ENCODE data around the gene ERGIC3. TPM values are rescaled to one million over a fixed set of nuclear protein-coding genes. Genes with fewer than 3 reads are reported as not detected.
"Not testable (repeated sequence)": the region's sequence is repeated elsewhere in the genome, so short reads cannot be mapped to it uniquely, and the experiment has no call there.

Gene ERGIC3
- total RNA-seq, 2 donors from 2014 or later, result 120 to 136 TPM

- ATAC-seq (no peak), DNase-seq (no peak)
- Histone ChIP-seq H3K27ac (no peak overlapping the region), H3K36me3 (replicated peaks in 1 of 2; ENCODE audit: insufficient read depth in 1 of 2, low read depth in 2 of 2) (peaks cover 0 to 9% of the 10 kb centered on the region in 2 donors), H3K27me3 (no peaks in the 10 kb centered on the region), H3K4me1 (peaks cover 8% of the 10 kb centered on the region), H3K9me3 (no peaks in the 10 kb centered on the region), H3K4me3 (no peak overlapping the region)
- 70 to 76% methylated on average over 8 to 9 of the region's 9 CpGs for WGBS, 2 donors
- intact Hi-C loops (cut with DNase I), result no loop called here
- no peak for TF ChIP-seq CTCF (IDR thresholded peaks at IDR 0.05)
- TF ChIP-seq POLR2A (IDR thresholded peaks at IDR 0.05), result no peak
Observed at GRCh38 chr20:35547329-35547728, 5.5 kb downstream of the ERGIC3 start.

- no peak overlapping the region for H3K27ac ChIP-seq
- no peak overlapping the region for H3K4me3 ChIP-seq
- TF ChIP-seq POLR2A (IDR thresholded peaks at IDR 0.05), result no peak
- no peak for TF ChIP-seq CTCF (IDR thresholded peaks at IDR 0.05)
- H3K27me3 ChIP-seq, result no peaks in the 10 kb centered on the region
- WGBS, 2 donors, result 90 to 94% methylated on average over 4 of the region's 4 CpGs
- H3K4me1 ChIP-seq, result no peaks in the 10 kb centered on the region
- ATAC-seq (no peak), DNase-seq (no peak)
- intact Hi-C loops (cut with DNase I), result no loop called here
- no peaks in the 10 kb centered on the region for H3K9me3 ChIP-seq
- peaks cover 0 to 24% of the 10 kb centered on the region in 2 donors for H3K36me3 ChIP-seq (replicated peaks in 1 of 2; ENCODE audit: insufficient read depth in 1 of 2, low read depth in 2 of 2)
Observed at GRCh38 chr20:35551503-35551902, 9.6 kb downstream of the ERGIC3 start.

GRCh38 chr20:35552914-35553313 is 11.0 kb downstream of the ERGIC3 start:
- TF ChIP-seq CTCF (IDR thresholded peaks at IDR 0.05) (no peak), POLR2A (IDR thresholded peaks at IDR 0.05) (no peak)
- H3K36me3 ChIP-seq (replicated peaks in 1 of 2; ENCODE audit: insufficient read depth in 1 of 2, low read depth in 2 of 2), result peaks cover 0 to 31% of the 10 kb centered on the region in 2 donors
- no peaks in the 10 kb centered on the region for H3K9me3 ChIP-seq
- no peak overlapping the region for H3K27ac ChIP-seq
- H3K4me1 ChIP-seq, result no peaks in the 10 kb centered on the region
- no peaks in the 10 kb centered on the region for H3K27me3 ChIP-seq
- 79 to 85% methylated on average over 3 of the region's 3 CpGs for WGBS, 2 donors
- intact Hi-C loops (cut with DNase I), result no loop called here
- ATAC-seq (no peak), DNase-seq (no peak)
- H3K4me3 ChIP-seq, result no peak overlapping the region

DNA sequence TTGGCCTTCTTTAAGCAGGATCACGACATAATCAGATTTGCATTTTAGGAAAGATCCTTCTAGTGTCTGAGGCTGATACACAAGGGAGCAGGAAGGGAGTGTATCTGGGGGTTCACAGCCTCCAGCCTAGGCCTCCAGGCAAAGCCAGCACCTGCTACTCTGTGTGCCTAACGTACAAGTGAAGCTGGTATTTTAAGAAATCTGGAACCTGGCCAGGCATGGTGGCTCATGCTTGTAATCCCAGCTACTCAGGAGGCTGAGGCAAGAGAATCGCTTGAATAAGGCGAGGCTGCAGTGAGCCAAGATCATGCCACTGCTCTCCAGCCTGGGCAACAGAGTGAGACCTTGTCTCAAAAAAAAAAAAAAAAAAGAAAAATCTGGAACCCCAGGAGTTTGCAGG is 13.6 kb downstream of the ERGIC3 start:
- 80 to 93% methylated on average over 4 of the region's 4 CpGs for WGBS, 2 donors
- H3K27ac ChIP-seq; H3K9me3 ChIP-seq; H3K4me1 ChIP-seq; H3K27me3 ChIP-seq; ATAC-seq; H3K4me3 ChIP-seq; intact Hi-C loops (cut with DNase I); DNase-seq: not testable (repeated sequence)
- H3K36me3 ChIP-seq (replicated peaks in 1 of 2; ENCODE audit: insufficient read depth in 1 of 2, low read depth in 2 of 2), result peaks cover 0 to 24% of the 10 kb centered on the region in 2 donors

- Histone ChIP-seq H3K9me3 (no peaks in the 10 kb centered on the region), H3K4me1 (no peaks in the 10 kb centered on the region), H3K36me3 (replicated peaks in 1 of 2; ENCODE audit: insufficient read depth in 1 of 2, low read depth in 2 of 2) (peaks cover 0 to 22% of the 10 kb centered on the region in 2 donors), H3K27ac (no peak overlapping the region), H3K4me3 (no peak overlapping the region), H3K27me3 (no peaks in the 10 kb centered on the region)
- ATAC-seq (no peak), DNase-seq (no peak)
- WGBS, 2 donors, result 92 to 97% methylated on average over 6 to 21 of the region's 21 CpGs
- TF ChIP-seq POLR2A (IDR thresholded peaks at IDR 0.05), result no peak
- no peak for TF ChIP-seq CTCF (IDR thresholded peaks at IDR 0.05)
- intact Hi-C loops (cut with DNase I), result no loop called here
Observed at GRCh38 chr20:35555951-35556645, 14.2 kb downstream of the ERGIC3 start.
